PC-3 (cell line): ENCODE results near the gene ACBD6. TPM values are rescaled to one million over a fixed set of nuclear protein-coding genes. Genes with fewer than 3 reads are reported as not detected.

Source experiments
- ATAC-seq: fragments of 200-7000 bp; cut with Tn5 transposase; 2 replicates; pipeline ENCODE4 v1.9.1; 2020; ENCODE audit warnings: mild to moderate bottlenecking, moderate library complexity
- BruUV-seq: library from RNA; stranded (reverse); fragments of 400-500 nt; replicated peaks from 2 replicates; lab custom pipeline; 2021; lab: Mats Ljungman, UMichigan
- CTCF ChIA-PET: fragments of 300-600 bp; sonication (Branson Sonifier 250); formaldehyde crosslinking; loops from one replicate; lab custom pipeline; 2022; ENCODE audit warnings: antibody characterized with exemption; lab: Charles Lee
- POLR2A ChIA-PET: fragments of 300-600 bp; sonication (Branson Sonifier 250); formaldehyde crosslinking; loops from one replicate; lab custom pipeline; 2022; ENCODE audit warnings: antibody characterized with exemption; ENCODE audit not compliant: unreplicated experiment; lab: Charles Lee
- DNase-seq: peaks from one replicate; pipeline ENCODE4 v3.0.0-alpha.2; 2015
- H2AFZ ChIP-seq: fragments of 300-600 bp; sonication (generic); 2 replicates; pipeline ENCODE4 v1.6.0; 2016; ENCODE audit warnings: antibody characterized with exemption, low read length
- H3F3A ChIP-seq: fragments of 300-600 bp; sonication (generic); one replicate; pipeline ENCODE4 v1.6.0; 2017; ENCODE audit warnings: antibody characterized with exemption, low read length, control low read depth, mild to moderate bottlenecking; ENCODE audit not compliant: unreplicated experiment
- H3K27ac ChIP-seq: fragments of 300-600 bp; sonication (generic); 2 replicates; pipeline ENCODE4 v1.5.1; 2016; ENCODE audit warnings: mild to moderate bottlenecking, low read length
- H3K27me3 ChIP-seq: fragments of 300-600 bp; sonication (generic); 2 replicates; pipeline ENCODE4 v1.6.1; 2016; ENCODE audit warnings: low read length, mixed read lengths
- H3K36me3 ChIP-seq: fragments of 300-600 bp; sonication (generic); 2 replicates; pipeline ENCODE4 v1.6.1; 2016; ENCODE audit warnings: low read depth, mixed run types, low read length, mixed read lengths
- H3K4me1 ChIP-seq: fragments of 300-600 bp; sonication (generic); 2 replicates; pipeline ENCODE4 v1.5.1; 2016; ENCODE audit warnings: low read length; ENCODE audit not compliant: insufficient read depth
- H3K4me2 ChIP-seq: fragments of 300-600 bp; sonication (generic); 2 replicates; pipeline ENCODE4 v1.6.0; 2016; ENCODE audit warnings: low read length
- H3K4me3 ChIP-seq: fragments of 300-600 bp; sonication (generic); 2 replicates; pipeline ENCODE4 v1.5.1; 2016; ENCODE audit warnings: mild to moderate bottlenecking, low read length, mixed read lengths
- H3K79me2 ChIP-seq: fragments of 300-600 bp; sonication (generic); 2 replicates; pipeline ENCODE4 v1.6.1; 2017; ENCODE audit warnings: low read length, mixed read lengths
- H3K9ac ChIP-seq: fragments of 300-600 bp; sonication (generic); 2 replicates; pipeline ENCODE4 v1.6.0; 2016; ENCODE audit warnings: mild to moderate bottlenecking, low read length
- H3K9me2 ChIP-seq: fragments of 300-600 bp; sonication (generic); replicated peaks from 2 replicates; pipeline ENCODE4 v1.6.1; 2016; ENCODE audit warnings: mixed run types, low read length, mixed read lengths
- H3K9me3 ChIP-seq: fragments of 300-600 bp; sonication (generic); 2 replicates; pipeline ENCODE4 v1.6.1; 2016; ENCODE audit warnings: low read length, mixed read lengths
- H4K20me1 ChIP-seq: fragments of 300-600 bp; sonication (generic); 2 replicates; pipeline ENCODE4 v1.6.1; 2016; ENCODE audit warnings: low read length, mixed read lengths
- EZH2 ChIP-seq: fragments of 300-600 bp; sonication (generic); IDR thresholded peaks from one replicate; pipeline ENCODE4 v1.6.1; 2017; ENCODE audit warnings: antibody characterized with exemption, mild to moderate bottlenecking, low read length; ENCODE audit not compliant: unreplicated experiment
- EZH2phosphoT487 ChIP-seq: fragments of 300-600 bp; sonication (generic); IDR thresholded peaks from 2 replicates; pipeline ENCODE4 v1.6.1; 2018; ENCODE audit warnings: mild to moderate bottlenecking, antibody characterized with exemption, low read length, borderline replicate concordance
- intact Hi-C: fragments of 100-400 bp; cut with micrococcal nuclease; formaldehyde crosslinking; loops from 2 replicates; pipeline ENCODE4 v1.9.0; 2023
- total RNA-seq: library from RNA; depleted of rRNA; stranded (reverse); fragments of >200 nt; gene quantifications from 2 replicates; pipeline ENCODE4 v1.2.3, GENCODE V29; 2014
- TF ChIP-seq, protein P1 (sequence below): fragments of 300-600 bp; sonication (generic); conservative IDR thresholded peaks from 2 replicates; pipeline ENCODE4 v1.5.1; 2017; ENCODE audit warnings: antibody characterized with exemption, low read depth, mild to moderate bottlenecking, low read length

Gene ACBD6
- total RNA-seq, 1 experiment from 2014 or later, result 43.3 TPM

DNA sequence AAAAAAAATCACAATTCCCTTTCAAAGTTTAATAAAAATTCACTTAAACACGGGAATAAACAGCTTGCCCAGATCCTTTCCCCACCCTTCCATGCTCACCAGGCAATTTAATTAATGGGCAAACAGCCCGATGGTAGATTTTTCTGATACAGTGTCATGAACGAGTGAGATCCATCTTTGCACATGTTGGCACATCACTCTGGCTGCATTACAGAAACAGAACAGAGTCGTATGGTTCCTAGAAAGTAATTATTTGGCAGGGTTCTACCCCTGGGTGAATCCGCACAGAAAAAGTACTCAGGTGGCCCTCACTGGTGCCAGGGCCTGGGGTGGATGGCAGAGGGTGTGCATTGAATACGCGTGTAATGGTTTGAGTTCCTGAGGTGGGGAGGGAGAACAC is 31.8 kb upstream of the ACBD6 start:
- H3K9me3 ChIP-seq, result no peaks in the 10 kb centered on the region
- no peak overlapping the region for H3K9ac ChIP-seq
- DNase-seq (no peak), ATAC-seq (no peak)
- no peaks in the 10 kb centered on the region for H4K20me1 ChIP-seq
- ChIA-PET POLR2A (no interaction called here), CTCF (no interaction called here)
- no TSS peak for BruUV-seq
- peak overlapping the region; percentile 80; the same call in 1 of the 2 replicates for H2AFZ ChIP-seq
- no peak for TF ChIP-seq EZH2
- no peak for TF ChIP-seq EZH2phosphoT487
- TF ChIP-seq, protein P1, sequence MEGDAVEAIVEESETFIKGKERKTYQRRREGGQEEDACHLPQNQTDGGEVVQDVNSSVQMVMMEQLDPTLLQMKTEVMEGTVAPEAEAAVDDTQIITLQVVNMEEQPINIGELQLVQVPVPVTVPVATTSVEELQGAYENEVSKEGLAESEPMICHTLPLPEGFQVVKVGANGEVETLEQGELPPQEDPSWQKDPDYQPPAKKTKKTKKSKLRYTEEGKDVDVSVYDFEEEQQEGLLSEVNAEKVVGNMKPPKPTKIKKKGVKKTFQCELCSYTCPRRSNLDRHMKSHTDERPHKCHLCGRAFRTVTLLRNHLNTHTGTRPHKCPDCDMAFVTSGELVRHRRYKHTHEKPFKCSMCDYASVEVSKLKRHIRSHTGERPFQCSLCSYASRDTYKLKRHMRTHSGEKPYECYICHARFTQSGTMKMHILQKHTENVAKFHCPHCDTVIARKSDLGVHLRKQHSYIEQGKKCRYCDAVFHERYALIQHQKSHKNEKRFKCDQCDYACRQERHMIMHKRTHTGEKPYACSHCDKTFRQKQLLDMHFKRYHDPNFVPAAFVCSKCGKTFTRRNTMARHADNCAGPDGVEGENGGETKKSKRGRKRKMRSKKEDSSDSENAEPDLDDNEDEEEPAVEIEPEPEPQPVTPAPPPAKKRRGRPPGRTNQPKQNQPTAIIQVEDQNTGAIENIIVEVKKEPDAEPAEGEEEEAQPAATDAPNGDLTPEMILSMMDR, result no peak
- peaks cover 7% of the 10 kb centered on the region; the same call in 1 of the 2 replicates for H3K4me1 ChIP-seq
- H3K36me3 ChIP-seq, result no peaks in the 10 kb centered on the region
- H3F3A ChIP-seq, result no peaks in the 10 kb centered on the region
- intact Hi-C loops, result loop anchor here (5.0 kb wide), 3 partner anchors 98 to 328 kb away; partner anchors contain the start of gene XPR1
- no peaks in the 10 kb centered on the region for H3K9me2 ChIP-seq
- H3K4me2 ChIP-seq, result no peak overlapping the region
- no peak overlapping the region for H3K27ac ChIP-seq
- no peaks in the 10 kb centered on the region for H3K27me3 ChIP-seq
- no peak overlapping the region for H3K4me3 ChIP-seq
- no peaks in the 10 kb centered on the region for H3K79me2 ChIP-seq

DNA sequence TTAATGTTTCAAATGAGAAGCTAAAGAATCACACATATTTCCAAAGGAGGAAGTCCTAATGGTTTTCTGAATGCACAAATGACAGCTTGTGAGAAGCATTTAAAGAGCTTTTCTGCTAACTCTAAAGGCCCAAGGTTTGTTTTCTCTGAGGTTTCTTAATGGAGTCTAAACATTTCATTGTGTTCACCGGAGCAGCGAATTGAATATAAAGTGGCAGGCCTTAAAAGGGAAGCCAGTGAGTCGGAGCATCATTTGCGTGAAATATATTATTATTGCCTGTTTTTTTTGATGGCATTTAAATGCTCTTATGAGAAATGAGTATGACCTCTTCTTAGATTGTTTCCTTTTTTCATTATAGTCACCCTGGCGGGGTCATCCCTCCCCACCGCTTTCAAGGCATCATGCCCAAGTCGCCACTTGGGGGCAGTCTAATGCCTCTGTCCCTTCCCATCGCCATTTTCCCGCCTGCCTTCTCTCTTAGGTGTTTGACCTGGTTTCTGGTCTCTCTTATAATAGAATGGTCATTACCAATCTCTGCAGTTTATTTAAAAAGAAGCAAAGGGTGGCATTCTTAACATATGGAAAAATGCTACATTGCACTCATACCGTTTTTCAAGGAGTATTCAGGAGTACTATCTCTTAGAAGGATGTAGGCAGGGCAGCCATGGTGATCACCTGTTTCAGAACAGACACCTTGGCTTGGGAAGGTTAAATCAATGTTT is 31.1 kb upstream of the ACBD6 start:
- POLR2A ChIA-PET, result no interaction called here

More for the DNA sequence above, 31.1 kb upstream of the ACBD6 start:
- no TSS peak for BruUV-seq
- TF ChIP-seq EZH2, result no peak
- TF ChIP-seq, protein P1, result peak; percentile 83
- no peak for TF ChIP-seq EZH2phosphoT487
- Histone ChIP-seq H3K9me3 (no peaks in the 10 kb centered on the region), H3K36me3 (no peaks in the 10 kb centered on the region), H3K9me2 (no peaks in the 10 kb centered on the region), H3K4me1 (peaks cover 7% of the 10 kb centered on the region; the same call in 1 of the 2 replicates), H3K9ac (no peak overlapping the region), H3F3A (no peaks in the 10 kb centered on the region), H2AFZ (peak overlapping the region; percentile 80), H3K79me2 (no peaks in the 10 kb centered on the region), H3K27me3 (no peaks in the 10 kb centered on the region), H3K27ac (no peak overlapping the region), H4K20me1 (no peaks in the 10 kb centered on the region), H3K4me2 (no peak overlapping the region), H3K4me3 (no peak overlapping the region)
- intact Hi-C loops, result loop anchor here (5.0 kb wide), 3 partner anchors 99 to 329 kb away; partner anchors contain the start of gene XPR1
- DNase-seq, result peak; percentile 67
- CTCF ChIA-PET, result interaction anchor here (0.6 kb wide), 1 partner anchor 100 kb away, joined by 3 read pairs; no protein-coding TSS in a partner anchor
- peak; percentile 56 for ATAC-seq
